GM12875 (cell line): ENCODE results near the gene RNASE4.

ENCODE experiments used
- H3K4me3 ChIP-seq: one replicate; pipeline ENCODE4 v1.5.1; 2011; ENCODE audit warnings: low read depth, low read length, control low read depth
- CTCF ChIP-seq: IDR thresholded peaks from 2 replicates; pipeline ENCODE4 v1.5.1; 2011; ENCODE audit warnings: low read depth, mild to moderate bottlenecking, control low read depth, inconsistent platforms, low read length, moderate library complexity, borderline replicate concordance; ENCODE audit not compliant: insufficient read depth

RNASE4 gene

GRCh38 chr14:20676072-20676471 is 8.3 kb upstream of the RNASE4 start:
- H3K4me3 ChIP-seq = no peak overlapping the region
- TF ChIP-seq CTCF = no peak

- TF ChIP-seq CTCF = no peak
- H3K4me3 ChIP-seq = no peak overlapping the region
These were observed 4.5 kb upstream of the RNASE4 start for GRCh38 chr14:20679907-20680306.

- H3K4me3 ChIP-seq = peak overlapping the region; percentile 21
- no peak for TF ChIP-seq CTCF
These were observed 4.0 kb upstream of the RNASE4 start for GRCh38 chr14:20680363-20680762.

GRCh38 chr14:20680843-20681347 is 3.5 kb upstream of the RNASE4 start:
- H3K4me3 ChIP-seq = peak overlapping the region; percentile 51
- no peak for TF ChIP-seq CTCF

- H3K4me3 ChIP-seq = peak overlapping the region; percentile 70
- TF ChIP-seq CTCF = no peak
These were observed 2.8 kb upstream of the RNASE4 start for GRCh38 chr14:20681348-20682126.

- H3K4me3 ChIP-seq = peak overlapping the region; percentile 70
- TF ChIP-seq CTCF = no peak
These were observed 2.3 kb upstream of the RNASE4 start for GRCh38 chr14:20682127-20682434.

GRCh38 chr14:20682435-20683124 is 1.8 kb upstream of the RNASE4 start:
- no peak for TF ChIP-seq CTCF
- peak overlapping the region; percentile 70 for H3K4me3 ChIP-seq
